Stimulated activated CD8-positive, alpha-beta memory T cell treated with anti-CD3 and anti-CD28 coated beads, Interleukin-4, amount 100 ng/mL, for 4 hours (primary cell): ENCODE data around the gene STPG1.

Experiments
- DNase-seq, 2 donors: peaks; one replicate each; pipeline ENCODE4 v3.0.0-alpha.2; 2020; ENCODE audit warnings: low read depth in 2 of 2, low spot score in 1 of 2

Gene STPG1

GRCh38 chr1:24426744-24427544, 13.4 kb upstream of the STPG1 start:
- no peak for DNase-seq

- no peak for DNase-seq
Observed at GRCh38 chr1:24425922-24426321, 12.3 kb upstream of the STPG1 start.

GRCh38 chr1:24425441-24425840, 11.9 kb upstream of the STPG1 start:
- DNase-seq: no peak

GRCh38 chr1:24424990-24425389, 11.4 kb upstream of the STPG1 start:
- DNase-seq: no peak

GRCh38 chr1:24424207-24424606, 10.6 kb upstream of the STPG1 start:
- no peak for DNase-seq

GRCh38 chr1:24421502-24421901, 7.9 kb upstream of the STPG1 start:
- DNase-seq: no peak

GRCh38 chr1:24420547-24420946, 7.0 kb upstream of the STPG1 start:
- DNase-seq: no peak

GRCh38 chr1:24418898-24419628, 5.5 kb upstream of the STPG1 start:
- DNase-seq: no peak

- no peak for DNase-seq
Observed at GRCh38 chr1:24417681-24418080, 4.1 kb upstream of the STPG1 start.

GRCh38 chr1:24416666-24417391, 3.2 kb upstream of the STPG1 start:
- no peak for DNase-seq

- no peak for DNase-seq
Observed at GRCh38 chr1:24415910-24416665, 2.5 kb upstream of the STPG1 start.

- peak; percentile 89 to 93 for DNase-seq
Observed at GRCh38 chr1:24415334-24415909, 1.8 kb upstream of the STPG1 start, which contains the start of gene NIPAL3. TSS of gene NIPAL3 (plus strand) at chr1:24415802. CDS start at chr1:24419548, 3,746 bp downstream.

- no peak for DNase-seq
Observed at GRCh38 chr1:24414775-24415333, 1.3 kb upstream of the STPG1 start.

GRCh38 chr1:24412408-24412807, 1.2 kb downstream of the STPG1 start:
- DNase-seq: no peak

GRCh38 chr1:24411963-24412362, 1.6 kb downstream of the STPG1 start:
- no peak for DNase-seq

- DNase-seq: no peak
Observed at GRCh38 chr1:24410750-24411149, 2.8 kb downstream of the STPG1 start.

- DNase-seq: no peak
Observed at GRCh38 chr1:24409535-24409934, 4.0 kb downstream of the STPG1 start.

GRCh38 chr1:24406788-24407187, 6.8 kb downstream of the STPG1 start:
- no peak for DNase-seq

- no peak for DNase-seq
Observed at GRCh38 chr1:24403806-24404205, 9.8 kb downstream of the STPG1 start.

GRCh38 chr1:24400065-24400464, 13.5 kb downstream of the STPG1 start:
- no peak for DNase-seq
